Right cardiac atrium (tissue), 5 donors: ENCODE data around the gene OLFML2A. TPM values are rescaled to one million over a fixed set of nuclear protein-coding genes. Genes with fewer than 3 reads are reported as not detected.

Experiments
- ATAC-seq, 2 donors: fragments of 200-7000 bp; cut with Tn5 transposase; one replicate each; pipeline versions ENCODE4 v1.8.0 to v1.9.1; 2020; ENCODE audit warnings: moderate library complexity in 2 of 2, mild to moderate bottlenecking in 1 of 2
- DNase-seq, 3 donors: peaks; one replicate each; pipeline ENCODE4 v3.0.0-alpha.2; 2020
- H3K27ac ChIP-seq: one replicate; pipeline ENCODE4 v1.5.1; 2013; ENCODE audit warnings: mild to moderate bottlenecking, low read length, control low read depth, moderate library complexity
- H3K27me3 ChIP-seq: one replicate; pipeline ENCODE4 v1.6.1; 2013; ENCODE audit not compliant: control insufficient read depth, insufficient read depth
- H3K4me1 ChIP-seq: one replicate; pipeline ENCODE4 v1.6.1; 2013; ENCODE audit warnings: low read length; ENCODE audit not compliant: control insufficient read depth, insufficient read depth
- H3K4me3 ChIP-seq: one replicate; pipeline ENCODE4 v1.5.1; 2013; ENCODE audit warnings: low read length, control low read depth
- H3K9me3 ChIP-seq: one replicate; pipeline ENCODE4 v1.6.1; 2013; ENCODE audit warnings: low read length; ENCODE audit not compliant: control insufficient read depth
- WGBS: extraction: QIAGEN DNeasy Blood & Tissue Kit; methylation state at CpG from one replicate; pipeline ENCODE4 v1.1.7; 2013; 5-methylcytosine and 5-hydroxymethylcytosine counted together
- intact Hi-C, 4 donors: fragments of 100-400 bp; cut with DNase I; formaldehyde crosslinking; loops; one replicate each; pipeline versions ENCODE4 v1.11.0 to v1.14.0; 2022 to 2023
- polyA plus RNA-seq: library from polyadenylated mRNA; stranded (reverse); fragments of 200-250 nt; gene quantifications from one replicate; pipeline ENCODE4 v1.2.3, GENCODE V29; 2013
- total RNA-seq, 4 donors: library from RNA; stranded (reverse); fragmentation: NEBNext Ultra II Directional; extraction: Animal tissue kit (Norgen Biotek cat#: 25700); gene quantifications; one replicate each; pipeline ENCODE4 v1.2.1, GENCODE V29; 2021
- donor health status: healthy with polysubstance abuse.
- donor health status: DM: no; HTN: yes; CAD: no.
- donor health status: DM: no; HTN: no; CAD: no.
- donor health status: DM: no; HTN: yes; CAD: no; lungs with severe emphysema.
- donor health status: DM: yes; HTN: yes; CAD: no.

OLFML2A gene
- total and polyA plus RNA-seq, 5 donors, result 15.1 to 34.4 (median 28.7) TPM

GRCh38 chr9:124812441-124812876 lies 35.5 kb downstream of the OLFML2A start:
- intact Hi-C loops, result no loop called here
- DNase-seq, result peak in 2 of 3 donors; percentile 71 to 78
- peak in 1 of 2 donors; percentile 72 for ATAC-seq
- Histone ChIP-seq H3K27ac (peak overlapping the region; percentile 10), H3K9me3 (no peaks in the 10 kb centered on the region), H3K4me3 (no peak overlapping the region), H3K27me3 (no peaks in the 10 kb centered on the region), H3K4me1 (no peaks in the 10 kb centered on the region)
- 54% methylated on average over 6 of the region's 6 CpGs for WGBS

- no peak overlapping the region for H3K27ac ChIP-seq
- intact Hi-C loops, result no loop called here
Observed at GRCh38 chr9:124813041-124813440, 36.1 kb downstream of the OLFML2A start.

GRCh38 chr9:124813501-124814163 lies 36.7 kb downstream of the OLFML2A start:
- Histone ChIP-seq H3K9me3 (no peaks in the 10 kb centered on the region), H3K4me3 (no peak overlapping the region), H3K27ac (no peak overlapping the region), H3K4me1 (no peaks in the 10 kb centered on the region), H3K27me3 (no peaks in the 10 kb centered on the region)
- DNase-seq, result no peak
- intact Hi-C loops, result no loop called here
- WGBS, result 80% methylated on average over 11 of the region's 11 CpGs
- ATAC-seq, result no peak

More at GRCh38 chr9:124813041-124813440, 36.1 kb downstream of the OLFML2A start:
- no peaks in the 10 kb centered on the region for H3K9me3 ChIP-seq
- DNase-seq (no peak), ATAC-seq (no peak)
- H3K4me1 ChIP-seq, result no peaks in the 10 kb centered on the region
- no peaks in the 10 kb centered on the region for H3K27me3 ChIP-seq
- no peak overlapping the region for H3K4me3 ChIP-seq
- 88% methylated on average over 7 of the region's 7 CpGs for WGBS

GRCh38 chr9:124814164-124814535 lies 37.2 kb downstream of the OLFML2A start:
- intact Hi-C loops, result no loop called here
- H3K4me3 ChIP-seq, result no peak overlapping the region
- no peaks in the 10 kb centered on the region for H3K9me3 ChIP-seq
- DNase-seq, result no peak
- H3K27me3 ChIP-seq, result no peaks in the 10 kb centered on the region
- no peak overlapping the region for H3K27ac ChIP-seq
- H3K4me1 ChIP-seq, result peaks cover 2% of the 10 kb centered on the region
- 84% methylated on average over 5 of the region's 5 CpGs for WGBS
- no peak for ATAC-seq

- no peaks in the 10 kb centered on the region for H3K9me3 ChIP-seq
- WGBS, result 94% methylated on average over 5 of the region's 5 CpGs
- ATAC-seq (no peak), DNase-seq (no peak)
- peaks cover 2% of the 10 kb centered on the region for H3K4me1 ChIP-seq
- intact Hi-C loops, result no loop called here
- no peaks in the 10 kb centered on the region for H3K27me3 ChIP-seq
- no peak overlapping the region for H3K27ac ChIP-seq
- no peak overlapping the region for H3K4me3 ChIP-seq
Observed at GRCh38 chr9:124815601-124816000, 38.7 kb downstream of the OLFML2A start.

GRCh38 chr9:124818431-124819281 lies 41.7 kb downstream of the OLFML2A start:
- no peak overlapping the region for H3K27ac ChIP-seq
- no peaks in the 10 kb centered on the region for H3K9me3 ChIP-seq
- 55% methylated on average over 18 of the region's 18 CpGs for WGBS
- intact Hi-C loops, result no loop called here
- peaks cover 2% of the 10 kb centered on the region for H3K4me1 ChIP-seq
- ATAC-seq (peak; percentile 50 to 67), DNase-seq (peak in 1 of 3 donors; percentile 52)
- no peaks in the 10 kb centered on the region for H3K27me3 ChIP-seq
- no peak overlapping the region for H3K4me3 ChIP-seq

- Histone ChIP-seq H3K27me3 (no peaks in the 10 kb centered on the region), H3K4me1 (peaks cover 2% of the 10 kb centered on the region), H3K9me3 (no peaks in the 10 kb centered on the region), H3K4me3 (no peak overlapping the region), H3K27ac (no peak overlapping the region)
- ATAC-seq (peak in 1 of 2 donors; percentile 54), DNase-seq (no peak)
- 63% methylated on average over 12 of the region's 12 CpGs for WGBS
- intact Hi-C loops, result no loop called here
Observed at GRCh38 chr9:124820698-124821623, 44.0 kb downstream of the OLFML2A start.

GRCh38 chr9:124828489-124829333 lies 51.8 kb downstream of the OLFML2A start:
- ATAC-seq, result no peak
- intact Hi-C loops, result no loop called here
- WGBS, result 41% methylated on average over 2 of the region's 2 CpGs
- Histone ChIP-seq H3K27ac (no peak overlapping the region), H3K4me1 (peaks cover 8% of the 10 kb centered on the region), H3K4me3 (no peak overlapping the region), H3K9me3 (no peaks in the 10 kb centered on the region), H3K27me3 (no peaks in the 10 kb centered on the region)
- no peak for DNase-seq

- Histone ChIP-seq H3K4me1 (peaks cover 8% of the 10 kb centered on the region), H3K27me3 (no peaks in the 10 kb centered on the region), H3K4me3 (no peak overlapping the region), H3K9me3 (no peaks in the 10 kb centered on the region), H3K27ac (no peak overlapping the region)
- WGBS, result 51% methylated on average over 5 of the region's 5 CpGs
- DNase-seq (no peak), ATAC-seq (no peak)
- intact Hi-C loops, result no loop called here
Observed at GRCh38 chr9:124829334-124829669, 52.4 kb downstream of the OLFML2A start.

- intact Hi-C loops, result no loop called here
- DNase-seq, result no peak
- no peak overlapping the region for H3K27ac ChIP-seq
- no peaks in the 10 kb centered on the region for H3K9me3 ChIP-seq
- H3K4me1 ChIP-seq, result peaks cover 16% of the 10 kb centered on the region
- H3K4me3 ChIP-seq, result no peak overlapping the region
- no peaks in the 10 kb centered on the region for H3K27me3 ChIP-seq
- 68% methylated on average over 4 of the region's 4 CpGs for WGBS
- ATAC-seq, result no peak
Observed at GRCh38 chr9:124830593-124830992, 53.7 kb downstream of the OLFML2A start.
